WERI-Rb-1 (cell line): Measurements from ENCODE around the gene CWC22.

Experiments used
- DNase-seq: peaks from one replicate; pipeline ENCODE4 v3.0.0-alpha.2; 2020
- H3K27ac ChIP-seq: fragments of 250-450 bp; sonication (Bioruptor Pico); 2 replicates; pipeline ENCODE4 v1.5.1; 2020; ENCODE audit warnings: mild to moderate bottlenecking, moderate library complexity
- H3K27me3 ChIP-seq: fragments of 250-450 bp; sonication (Bioruptor Pico); 2 replicates; pipeline ENCODE4 v1.5.1; 2021; ENCODE audit warnings: mild to moderate bottlenecking, low read depth, moderate library complexity; ENCODE audit not compliant: insufficient read depth, severe bottlenecking
- H3K36me3 ChIP-seq: fragments of 250-450 bp; sonication (Bioruptor Pico); 2 replicates; pipeline ENCODE4 v1.5.1; 2020; ENCODE audit warnings: mild to moderate bottlenecking, moderate library complexity
- H3K4me3 ChIP-seq: 2 replicates; pipeline ENCODE4 v1.5.1; 2011; ENCODE audit warnings: low read depth, mild to moderate bottlenecking, control low read depth, low read length
- H3K9me3 ChIP-seq: fragments of 250-450 bp; sonication (Bioruptor Pico); 2 replicates; pipeline ENCODE4 v1.5.1; 2021; ENCODE audit warnings: mild to moderate bottlenecking, moderate library complexity; ENCODE audit not compliant: severe bottlenecking
- CTCF ChIP-seq: IDR thresholded peaks from 2 replicates; pipeline ENCODE4 v1.5.1; 2011; ENCODE audit warnings: low read depth, mild to moderate bottlenecking, control low read depth, inconsistent platforms, low read length

CWC22 gene

GRCh38 chr2:180021850-180022249, 14.8 kb upstream of the CWC22 start:
- Histone ChIP-seq H3K9me3 (no peaks in the 10 kb centered on the region), H3K27ac (no peak overlapping the region), H3K27me3 (no peaks in the 10 kb centered on the region), H3K36me3 (no peaks in the 10 kb centered on the region), H3K4me3 (no peak overlapping the region)
- no peak for DNase-seq
- TF ChIP-seq CTCF: no peak

GRCh38 chr2:180017784-180018183, 10.7 kb upstream of the CWC22 start:
- no peak for TF ChIP-seq CTCF
- no peak overlapping the region for H3K27ac ChIP-seq

GRCh38 chr2:180016937-180017336, 9.8 kb upstream of the CWC22 start:
- no peak overlapping the region for H3K27ac ChIP-seq
- no peak for TF ChIP-seq CTCF
- no peaks in the 10 kb centered on the region for H3K9me3 ChIP-seq
- H3K27me3 ChIP-seq: no peaks in the 10 kb centered on the region
- no peak for DNase-seq
- no peak overlapping the region for H3K4me3 ChIP-seq
- H3K36me3 ChIP-seq: no peaks in the 10 kb centered on the region

More at GRCh38 chr2:180017784-180018183, 10.7 kb upstream of the CWC22 start:
- Histone ChIP-seq H3K27me3 (no peaks in the 10 kb centered on the region), H3K9me3 (no peaks in the 10 kb centered on the region), H3K36me3 (no peaks in the 10 kb centered on the region), H3K4me3 (no peak overlapping the region)
- no peak for DNase-seq

- no peak overlapping the region for H3K27ac ChIP-seq
- H3K27me3 ChIP-seq: no peaks in the 10 kb centered on the region
- no peak overlapping the region for H3K4me3 ChIP-seq
- DNase-seq: no peak
- TF ChIP-seq CTCF: no peak
- H3K36me3 ChIP-seq: no peaks in the 10 kb centered on the region
- no peaks in the 10 kb centered on the region for H3K9me3 ChIP-seq
Observed at GRCh38 chr2:180015951-180016709, 9.0 kb upstream of the CWC22 start.

- TF ChIP-seq CTCF: no peak
- Histone ChIP-seq H3K27ac (no peak overlapping the region), H3K4me3 (no peak overlapping the region), H3K36me3 (no peaks in the 10 kb centered on the region; the same call in 1 of the 2 replicates), H3K9me3 (no peaks in the 10 kb centered on the region), H3K27me3 (no peaks in the 10 kb centered on the region)
- DNase-seq: no peak
Observed at GRCh38 chr2:180012523-180012922, 5.4 kb upstream of the CWC22 start.

GRCh38 chr2:180010701-180011100, 3.6 kb upstream of the CWC22 start:
- no peaks in the 10 kb centered on the region for H3K27me3 ChIP-seq
- no peak for TF ChIP-seq CTCF
- no peak for DNase-seq
- no peak overlapping the region for H3K4me3 ChIP-seq
- H3K36me3 ChIP-seq: no peaks in the 10 kb centered on the region; the same call in none of the 2 replicates
- H3K9me3 ChIP-seq: no peaks in the 10 kb centered on the region
- H3K27ac ChIP-seq: no peak overlapping the region
